Right renal pelvis (tissue), 4 donors: ENCODE data around the gene PCDHB8. TPM values are rescaled to one million over a fixed set of nuclear protein-coding genes. Genes with fewer than 3 reads are reported as not detected.
"Not testable (repeated sequence)": the region's sequence is repeated elsewhere in the genome, so short reads cannot be mapped to it uniquely, and the experiment has no call there.

Experiments
- DNase-seq, 4 donors: peaks; one replicate each; pipeline ENCODE4 v3.0.0-alpha.2; 2013; ENCODE audit warnings: low read depth in 4 of 4, low spot score in 3 of 4, missing footprints in 1 of 4
- polyA plus RNA-seq, 4 donors: library from polyadenylated mRNA; unstranded; fragments of 120-200 nt; gene quantifications; one replicate each; pipeline ENCODE4 v1.2.1, GENCODE V29; 2013; ENCODE audit not compliant: insufficient read length in 4 of 4

The PCDHB8 gene
- polyA plus RNA-seq, 4 donors = 1.3 to 3.9 (median 2.6) TPM

DNA sequence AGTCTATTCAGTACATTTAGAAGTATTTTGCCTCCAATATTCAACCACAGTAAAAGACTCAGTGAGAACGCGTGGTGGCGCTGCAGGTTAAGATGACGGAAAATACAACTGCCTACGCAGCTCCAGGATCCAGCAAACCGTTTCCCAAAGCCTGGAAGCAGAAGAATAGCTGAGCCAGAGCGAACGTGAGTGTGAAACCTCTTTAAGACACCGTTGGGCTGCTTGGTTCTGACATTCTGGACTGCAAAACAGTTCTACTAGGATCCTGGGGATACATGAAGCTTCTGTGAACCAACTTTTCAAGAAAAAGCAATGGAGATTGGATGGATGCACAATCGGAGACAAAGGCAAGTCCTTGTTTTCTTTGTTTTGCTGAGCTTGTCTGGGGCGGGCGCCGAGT lies 4.7 kb downstream of the PCDHB8 start, which contains the start of gene PCDHB16:
Gene PCDHB16, plus strand, starts transcription at position 140 of the 400 bp plus-strand sequence. Its CDS starts 173 bp downstream, at position 313.
- DNase-seq = no peak

DNA sequence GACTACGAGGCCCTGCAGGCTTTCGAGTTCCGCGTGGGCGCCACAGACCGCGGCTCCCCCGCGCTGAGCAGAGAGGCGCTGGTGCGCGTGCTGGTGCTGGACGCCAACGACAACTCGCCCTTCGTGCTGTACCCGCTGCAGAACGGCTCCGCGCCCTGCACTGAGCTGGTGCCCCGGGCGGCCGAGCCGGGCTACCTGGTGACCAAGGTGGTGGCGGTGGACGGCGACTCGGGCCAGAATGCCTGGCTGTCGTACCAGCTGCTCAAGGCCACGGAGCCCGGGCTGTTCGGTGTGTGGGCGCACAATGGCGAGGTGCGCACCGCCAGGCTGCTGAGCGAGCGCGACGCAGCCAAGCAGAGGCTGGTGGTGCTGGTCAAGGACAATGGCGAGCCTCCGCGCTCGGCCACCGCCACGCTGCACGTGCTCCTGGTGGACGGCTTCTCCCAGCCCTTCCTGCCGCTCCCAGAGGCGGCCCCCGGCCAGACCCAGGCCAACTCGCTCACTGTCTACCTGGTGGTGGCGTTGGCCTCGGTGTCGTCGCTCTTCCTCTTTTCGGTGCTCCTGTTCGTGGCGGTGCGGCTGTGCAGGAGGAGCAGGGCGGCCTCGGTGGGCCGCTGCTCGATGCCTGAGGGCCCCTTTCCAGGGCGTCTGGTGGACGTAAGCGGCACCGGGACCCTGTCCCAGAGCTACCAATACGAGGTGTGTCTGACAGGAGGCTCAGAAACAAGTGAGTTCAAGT lies 6.7 kb downstream of the PCDHB8 start:
- DNase-seq = not testable (repeated sequence)

GRCh38 chr5:141186897-141187512 lies 9.4 kb downstream of the PCDHB8 start, which contains the start of gene PCDHB9:
PCDHB9 (plus strand) TSS chr5:141187161; CDS start chr5:141187319, 158 bp downstream.
- DNase-seq = no peak

GRCh38 chr5:141188682-141189081 lies 11.1 kb downstream of the PCDHB8 start:
- DNase-seq = not testable (repeated sequence)

DNA sequence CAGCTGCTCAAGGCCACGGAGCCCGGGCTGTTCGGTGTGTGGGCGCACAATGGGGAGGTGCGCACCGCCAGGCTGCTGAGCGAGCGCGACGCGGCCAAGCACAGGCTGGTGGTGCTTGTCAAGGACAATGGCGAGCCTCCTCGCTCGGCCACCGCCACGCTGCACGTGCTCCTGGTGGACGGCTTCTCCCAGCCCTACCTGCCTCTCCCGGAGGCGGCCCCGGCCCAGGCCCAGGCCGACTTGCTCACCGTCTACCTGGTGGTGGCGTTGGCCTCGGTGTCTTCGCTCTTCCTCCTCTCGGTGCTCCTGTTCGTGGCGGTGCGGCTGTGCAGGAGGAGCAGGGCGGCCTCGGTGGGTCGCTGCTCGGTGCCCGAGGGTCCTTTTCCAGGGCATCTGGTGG lies 11.5 kb downstream of the PCDHB8 start:
- not testable (repeated sequence) for DNase-seq

- no peak for DNase-seq
These were observed 14.6 kb downstream of the PCDHB8 start, which contains the start of gene PCDHB10 for GRCh38 chr5:141192110-141192725. PCDHB10 (plus strand) TSS chr5:141192353; CDS start chr5:141192553, 200 bp downstream.

- DNase-seq = not testable (repeated sequence)
These were observed 16.7 kb downstream of the PCDHB8 start for GRCh38 chr5:141194332-141194731.

DNA sequence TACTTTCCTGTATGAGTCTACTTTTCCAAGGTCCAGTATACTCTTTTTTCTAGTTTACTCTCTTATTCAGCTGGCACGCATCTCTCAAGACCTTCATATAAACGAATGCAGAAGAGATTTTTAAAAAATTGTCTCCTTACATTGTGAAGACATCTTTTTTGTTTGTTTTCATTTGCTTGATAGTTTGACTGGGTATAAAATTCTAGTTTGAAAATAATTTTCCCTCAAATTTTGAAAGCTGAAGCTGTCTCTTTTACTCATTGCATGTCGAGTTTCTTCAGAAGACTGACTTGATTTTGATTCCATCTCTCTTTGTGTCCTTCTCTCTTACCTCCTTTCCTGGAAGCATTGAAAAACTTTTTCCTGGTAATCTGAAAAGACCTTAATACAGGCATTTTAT lies 18.8 kb downstream of the PCDHB8 start:
- DNase-seq = no peak

DNA sequence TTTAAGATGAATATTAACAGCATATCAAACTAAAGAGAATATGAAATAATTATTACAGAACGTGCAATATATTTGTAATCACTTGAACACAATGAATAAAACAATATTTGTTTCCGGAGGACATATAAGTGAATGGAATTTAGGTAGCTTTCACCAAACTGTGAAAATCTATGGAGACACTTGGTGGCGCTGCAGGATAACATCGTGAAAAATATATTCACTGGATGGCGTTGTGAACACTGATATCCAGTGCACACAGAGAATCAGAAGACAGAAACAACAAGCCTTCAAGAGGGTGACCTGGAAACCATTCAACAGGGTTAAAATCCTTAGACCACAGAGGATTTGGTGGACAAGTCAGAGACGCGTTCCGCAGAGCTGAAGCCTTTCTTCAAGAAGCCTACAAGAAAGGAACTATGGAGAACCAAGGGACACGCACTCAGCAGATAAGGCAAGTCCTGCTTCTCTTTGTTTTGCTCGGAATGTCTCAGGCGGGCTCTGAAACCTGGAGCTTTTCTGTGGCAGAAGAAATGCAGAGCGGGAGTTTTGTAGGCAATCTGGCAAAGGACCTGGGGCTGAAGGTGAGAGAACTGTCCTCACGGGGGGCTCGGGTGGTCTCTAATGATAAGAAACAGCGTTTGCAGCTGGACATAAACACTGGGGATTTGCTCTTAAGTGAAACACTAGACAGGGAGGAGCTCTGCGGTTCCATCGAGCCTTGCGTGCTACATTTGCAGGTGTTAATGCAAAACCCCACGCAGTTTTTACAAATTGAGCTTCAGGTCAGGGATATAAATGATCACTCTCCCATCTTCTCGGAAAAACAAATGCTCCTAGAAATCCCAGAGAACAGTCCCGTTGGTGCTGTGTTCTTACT lies 22.0 kb downstream of the PCDHB8 start, which contains the start of gene PCDHB11:
Gene PCDHB11, plus strand, starts transcription at position 269 of the 877 bp plus-strand sequence. Its CDS starts 148 bp downstream, at position 417.
- DNase-seq = no peak

DNA sequence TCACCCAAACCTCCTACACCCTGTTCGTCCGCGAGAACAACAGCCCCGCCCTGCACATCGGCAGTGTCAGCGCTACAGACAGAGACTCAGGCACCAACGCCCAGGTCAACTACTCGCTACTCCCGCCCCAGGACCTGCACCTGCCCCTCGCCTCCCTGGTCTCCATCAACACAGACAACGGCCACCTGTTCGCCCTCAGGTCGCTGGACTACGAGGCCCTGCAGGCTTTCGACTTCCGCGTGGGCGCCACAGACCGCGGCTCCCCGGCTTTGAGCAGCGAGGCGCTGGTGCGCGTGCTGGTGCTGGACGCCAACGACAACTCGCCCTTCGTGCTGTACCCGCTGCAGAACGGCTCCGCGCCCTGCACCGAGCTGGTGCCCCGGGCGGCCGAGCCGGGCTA lies 23.5 kb downstream of the PCDHB8 start:
- not testable (repeated sequence) for DNase-seq

DNA sequence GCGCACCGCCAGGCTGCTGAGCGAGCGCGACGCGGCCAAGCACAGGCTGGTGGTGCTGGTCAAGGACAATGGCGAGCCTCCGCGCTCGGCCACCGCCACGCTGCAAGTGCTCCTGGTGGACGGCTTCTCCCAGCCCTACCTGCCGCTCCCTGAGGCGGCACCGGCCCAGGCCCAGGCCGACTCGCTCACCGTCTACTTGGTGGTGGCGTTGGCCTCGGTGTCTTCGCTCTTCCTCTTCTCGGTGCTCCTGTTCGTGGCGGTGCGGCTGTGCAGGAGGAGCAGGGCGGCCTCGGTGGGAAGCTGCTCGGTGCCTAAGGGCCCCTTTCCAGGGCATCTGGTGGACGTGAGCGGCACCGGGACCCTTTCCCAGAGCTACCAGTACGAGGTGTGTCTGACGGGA lies 24.1 kb downstream of the PCDHB8 start:
- not testable (repeated sequence) for DNase-seq

- DNase-seq = no peak
These were observed 30.9 kb downstream of the PCDHB8 start, which contains the start of gene PCDHB12 for GRCh38 chr5:141208478-141208877. PCDHB12 (plus strand) TSS chr5:141208719; CDS start chr5:141208908, 189 bp downstream.

- DNase-seq = not testable (repeated sequence)
These were observed 32.7 kb downstream of the PCDHB8 start for GRCh38 chr5:141210281-141210680.

- DNase-seq = not testable (repeated sequence)
These were observed 33.3 kb downstream of the PCDHB8 start for GRCh38 chr5:141210849-141211248.

DNA sequence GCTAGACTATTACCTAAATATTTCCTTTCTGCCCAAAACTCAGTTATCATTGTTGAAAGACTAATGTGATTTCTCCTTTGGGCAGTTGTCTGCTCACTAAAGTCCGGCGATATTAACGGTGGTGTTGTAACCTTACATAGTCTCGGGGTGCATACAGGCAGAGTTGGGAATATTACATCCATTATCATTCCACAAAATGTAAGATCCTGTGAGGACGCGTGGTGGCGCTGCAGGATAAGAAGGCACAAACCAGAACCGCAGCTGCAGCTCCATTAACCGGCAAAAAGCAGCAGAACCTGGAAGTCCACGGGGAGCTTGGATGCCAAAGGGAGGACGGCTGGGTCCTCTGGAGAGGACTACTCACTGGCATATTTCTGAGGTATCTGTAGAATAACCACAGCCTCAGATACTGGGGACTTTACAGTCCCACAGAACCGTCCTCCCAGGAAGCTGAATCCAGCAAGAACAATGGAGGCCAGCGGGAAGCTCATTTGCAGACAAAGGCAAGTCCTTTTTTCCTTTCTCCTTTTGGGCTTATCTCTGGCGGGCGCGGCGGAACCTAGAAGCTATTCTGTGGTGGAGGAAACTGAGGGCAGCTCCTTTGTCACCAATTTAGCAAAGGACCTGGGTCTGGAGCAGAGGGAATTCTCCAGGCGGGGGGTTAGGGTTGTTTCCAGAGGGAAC lies 36.2 kb downstream of the PCDHB8 start, which contains the start of gene PCDHB13:
Gene PCDHB13, plus strand, starts transcription at position 264 of the 684 bp plus-strand sequence. Its CDS starts 205 bp downstream, at position 469.
- DNase-seq = not testable (repeated sequence)

DNA sequence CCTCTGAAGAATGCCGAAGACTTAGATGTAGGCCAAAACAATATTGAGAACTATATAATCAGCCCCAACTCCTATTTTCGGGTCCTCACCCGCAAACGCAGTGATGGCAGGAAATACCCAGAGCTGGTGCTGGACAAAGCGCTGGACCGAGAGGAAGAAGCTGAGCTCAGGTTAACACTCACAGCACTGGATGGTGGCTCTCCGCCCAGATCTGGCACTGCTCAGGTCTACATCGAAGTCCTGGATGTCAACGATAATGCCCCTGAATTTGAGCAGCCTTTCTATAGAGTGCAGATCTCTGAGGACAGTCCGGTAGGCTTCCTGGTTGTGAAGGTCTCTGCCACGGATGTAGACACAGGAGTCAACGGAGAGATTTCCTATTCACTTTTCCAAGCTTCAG lies 37.0 kb downstream of the PCDHB8 start:
- not testable (repeated sequence) for DNase-seq

- not testable (repeated sequence) for DNase-seq
These were observed 37.9 kb downstream of the PCDHB8 start for GRCh38 chr5:141215504-141215903.

- not testable (repeated sequence) for DNase-seq
These were observed 38.4 kb downstream of the PCDHB8 start for GRCh38 chr5:141216035-141216434.

DNA sequence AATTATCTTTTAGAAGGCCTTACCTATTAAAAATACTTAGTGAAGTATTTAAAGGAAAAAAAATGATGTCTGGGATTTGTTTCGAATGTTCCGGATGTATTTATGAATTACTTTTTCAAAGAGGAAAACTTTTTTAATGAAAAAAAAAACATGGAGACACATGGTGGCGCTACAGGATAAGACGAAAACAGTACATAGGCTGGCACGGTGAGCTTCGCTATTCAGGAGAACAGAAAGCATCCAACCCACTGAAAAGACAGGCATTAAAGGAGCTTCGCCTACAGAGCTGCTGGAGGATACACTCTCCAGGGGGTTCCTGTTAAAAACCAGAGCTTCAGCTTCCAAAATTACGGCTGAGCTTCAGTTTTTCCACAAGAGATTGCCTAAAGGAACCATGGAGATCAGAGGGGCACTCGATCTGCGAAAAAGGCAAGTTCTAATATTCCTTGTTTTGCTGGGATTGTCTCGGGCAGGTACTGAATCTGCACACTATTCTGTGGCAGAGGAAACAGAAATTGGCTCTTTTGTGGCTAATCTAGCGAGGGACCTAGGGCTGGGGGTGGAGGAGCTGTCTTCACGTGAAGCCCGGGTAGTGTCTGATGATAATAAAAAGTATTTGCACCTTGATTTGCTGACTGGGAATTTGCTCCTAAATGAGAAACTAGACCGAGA lies 45.7 kb downstream of the PCDHB8 start, which contains the start of gene PCDHB14:
Gene PCDHB14, plus strand, starts transcription at position 232 of the 672 bp plus-strand sequence. Its CDS starts 163 bp downstream, at position 395.
- DNase-seq = no peak
